Activated CD4-positive, alpha-beta T cell treated with anti-CD3 and anti-CD28 coated beads, Interleukin-2, amount 10 ng/mL, durations not matched to agents 7 days and 5 days (primary cell): ENCODE data around the gene GARIN5B. TPM values are rescaled to one million over a fixed set of nuclear protein-coding genes. Genes with fewer than 3 reads are reported as not detected.

Experiments used
- CTCF ChIA-PET: fragments of 350-600 bp; sonication (Branson Sonifier 250); formaldehyde crosslinking; loops from one replicate; lab custom pipeline; 2021; ENCODE audit warnings: antibody characterized with exemption; lab: Charles Lee
- POLR2A ChIA-PET: fragments of 350-600 bp; sonication (Branson Sonifier 250); formaldehyde crosslinking; loops from one replicate; lab custom pipeline; 2021; ENCODE audit warnings: antibody characterized with exemption; lab: Charles Lee
- DNase-seq: peaks from one replicate; pipeline ENCODE4 v3.0.0-alpha.2; 2020
- H3K27ac Mint-ChIP-seq: one replicate; pipeline ENCODE4 v1.8.0; 2021; ENCODE audit warnings: mild to moderate bottlenecking, moderate library complexity, mixed read lengths
- H3K27me3 Mint-ChIP-seq: one replicate; pipeline ENCODE4 v1.8.0; 2021; ENCODE audit warnings: mixed read lengths
- H3K36me3 Mint-ChIP-seq: one replicate; pipeline ENCODE4 v1.8.0; 2021; ENCODE audit warnings: low read depth, mixed read lengths
- H3K4me1 Mint-ChIP-seq: one replicate; pipeline ENCODE4 v1.8.0; 2021; ENCODE audit warnings: mixed read lengths
- H3K4me3 Mint-ChIP-seq: one replicate; pipeline ENCODE4 v1.8.0; 2021; ENCODE audit warnings: mild to moderate bottlenecking, moderate library complexity, mixed read lengths
- H3K9me3 Mint-ChIP-seq: one replicate; pipeline ENCODE4 v1.8.0; 2021; ENCODE audit warnings: mixed read lengths
- total RNA-seq, 2 experiments: library from RNA; stranded (reverse); gene quantifications; one replicate each; pipeline ENCODE4 v1.2.3, GENCODE V29; 2021

Gene GARIN5B
- total RNA-seq, 2 experiments from 2014 or later = not detected

DNA sequence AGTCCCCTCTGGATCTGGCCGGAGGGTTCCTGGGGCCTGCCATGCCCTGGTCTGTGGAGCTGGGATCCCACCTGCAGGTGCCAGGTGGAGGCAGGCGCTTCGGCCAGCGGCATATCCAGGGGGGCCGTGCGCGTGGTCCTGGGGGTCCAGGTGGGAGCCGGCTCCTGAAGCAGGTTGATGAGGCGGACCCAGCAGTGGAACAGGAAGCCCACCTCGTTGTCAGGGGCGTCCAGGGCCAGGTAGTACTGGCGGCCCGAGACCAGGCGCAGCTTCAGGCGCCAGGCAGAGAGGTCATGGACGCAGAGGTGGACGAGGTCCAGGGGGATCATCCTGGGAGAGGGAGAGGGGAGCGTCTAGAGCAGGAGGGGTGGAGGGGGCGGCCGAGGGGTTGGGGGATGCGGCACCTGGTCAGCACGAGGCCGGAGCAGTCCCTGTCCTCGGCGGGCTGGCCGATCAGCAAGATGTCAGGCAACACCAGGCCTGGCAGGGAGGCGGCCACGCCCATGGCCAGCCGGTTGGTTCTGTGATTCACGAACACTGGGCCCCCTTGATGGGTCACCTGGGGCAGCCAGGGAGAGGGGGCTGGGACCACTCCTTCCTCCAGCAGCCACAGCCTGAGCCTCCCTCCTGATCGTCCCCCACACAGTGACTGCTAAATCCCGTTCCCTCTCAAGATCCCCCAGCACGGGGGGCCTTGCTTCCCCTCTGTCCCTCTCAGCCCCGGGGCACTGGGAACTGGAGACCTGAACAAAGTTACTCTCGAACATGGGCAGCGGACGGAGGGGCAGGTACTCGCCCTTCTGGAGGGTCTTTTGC, 678 bp downstream of the GARIN5B start:
- Mint-ChIP-seq H3K4me3 (no peak overlapping the region), H3K27me3 (peaks cover 4% of the 10 kb centered on the region), H3K36me3 (no peaks in the 10 kb centered on the region), H3K9me3 (no peaks in the 10 kb centered on the region), H3K4me1 (no peaks in the 10 kb centered on the region), H3K27ac (no peak overlapping the region)
- ChIA-PET POLR2A (no interaction called here), CTCF (no interaction called here)
- DNase-seq = no peak

DNA sequence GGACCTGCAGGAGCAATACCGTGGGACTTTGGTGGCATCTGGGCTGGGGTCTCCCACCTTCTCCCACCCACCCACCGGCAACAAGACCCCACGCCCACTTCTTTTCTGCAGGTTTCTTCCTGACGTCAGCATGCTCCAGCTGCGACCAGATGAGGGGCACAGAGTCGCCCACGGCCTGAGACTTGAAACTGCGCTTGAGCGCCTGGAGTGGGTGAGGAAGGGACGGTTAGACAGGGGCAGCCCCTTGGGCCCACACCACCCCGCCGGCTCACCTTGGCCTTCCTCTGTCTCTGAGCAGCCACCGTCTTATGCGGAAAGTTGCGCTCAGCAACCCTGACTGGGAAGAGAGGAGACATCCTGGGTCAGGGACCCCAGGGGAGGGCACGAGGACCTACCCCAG, 2.2 kb downstream of the GARIN5B start:
- no peaks in the 10 kb centered on the region for H3K36me3 Mint-ChIP-seq
- no peak overlapping the region for H3K27ac Mint-ChIP-seq

GRCh38 chr19:55358943-55359908, 3.8 kb downstream of the GARIN5B start:
- Mint-ChIP-seq H3K27me3 (peaks cover 19% of the 10 kb centered on the region), H3K27ac (no peak overlapping the region), H3K36me3 (no peaks in the 10 kb centered on the region), H3K4me3 (no peak overlapping the region), H3K9me3 (no peaks in the 10 kb centered on the region), H3K4me1 (no peaks in the 10 kb centered on the region)
- ChIA-PET POLR2A (no interaction called here), CTCF (interaction anchor here (1.4 kb wide), 1 partner anchor 24 kb away, joined by 4 read pairs; the partner anchor contains the start of gene TMEM238)
- no peak for DNase-seq

More for the DNA sequence above, 2.2 kb downstream of the GARIN5B start:
- no peak for DNase-seq
- ChIA-PET CTCF (interaction anchor here (0.7 to 1.0 kb wide), 2 partner anchors 22 to 60 kb away, joined by 3 read pairs; no protein-coding TSS in a partner anchor), POLR2A (no interaction called here)
- Mint-ChIP-seq H3K4me3 (no peak overlapping the region), H3K27me3 (peaks cover 10% of the 10 kb centered on the region), H3K9me3 (no peaks in the 10 kb centered on the region), H3K4me1 (no peaks in the 10 kb centered on the region)

GRCh38 chr19:55358493-55358892, 4.6 kb downstream of the GARIN5B start:
- ChIA-PET POLR2A (no interaction called here), CTCF (interaction anchor here (0.6 kb wide), 2 partner anchors 52 to 1210 kb away, joined by 3 read pairs; no protein-coding TSS in a partner anchor)
- Mint-ChIP-seq H3K4me1 (peaks cover 3% of the 10 kb centered on the region), H3K9me3 (no peaks in the 10 kb centered on the region), H3K27ac (no peak overlapping the region), H3K4me3 (no peak overlapping the region), H3K27me3 (peaks cover 25% of the 10 kb centered on the region), H3K36me3 (no peaks in the 10 kb centered on the region)
- DNase-seq = no peak

DNA sequence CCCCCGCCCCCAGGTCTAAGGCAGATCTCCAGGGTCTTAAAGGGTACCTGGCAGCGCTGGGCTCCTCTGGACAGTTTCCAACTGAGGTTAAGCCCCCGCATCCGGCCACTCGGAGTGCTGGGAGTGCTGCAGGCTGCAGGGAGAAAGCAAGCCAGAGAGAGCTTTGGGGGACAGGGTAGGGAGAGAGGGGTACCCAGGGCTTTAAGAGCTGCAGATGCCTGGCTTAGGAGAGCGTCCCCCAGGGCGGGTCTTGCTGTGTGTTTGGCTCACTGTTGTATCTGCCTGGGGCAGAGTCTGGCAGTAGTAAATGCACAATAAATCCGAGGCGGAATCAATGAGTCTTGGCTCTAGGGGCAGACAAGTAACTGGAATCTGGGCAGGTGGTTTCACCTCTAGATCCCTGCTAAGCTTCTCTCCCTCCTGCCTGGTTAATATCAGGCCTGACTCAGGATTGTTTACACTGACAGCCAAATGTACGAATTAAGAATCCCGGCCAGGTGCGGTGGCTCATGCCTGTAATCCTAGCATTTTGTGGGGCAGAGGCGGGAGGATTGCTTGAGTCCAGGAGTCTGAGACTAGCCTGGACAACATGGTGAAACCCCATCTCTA, 7.7 kb downstream of the GARIN5B start:
- DNase-seq = no peak
- Mint-ChIP-seq H3K27me3 (peaks cover 48% of the 10 kb centered on the region), H3K36me3 (no peaks in the 10 kb centered on the region), H3K9me3 (no peaks in the 10 kb centered on the region), H3K4me3 (peak overlapping the region; percentile 16), H3K4me1 (peaks cover 18% of the 10 kb centered on the region), H3K27ac (no peak overlapping the region)
- ChIA-PET CTCF (interaction anchor here (1.1 to 1.2 kb wide), 2 partner anchors 28 to 195 kb away, joined by 3 to 6 read pairs; no protein-coding TSS in a partner anchor), POLR2A (no interaction called here)

- H3K36me3 Mint-ChIP-seq = no peaks in the 10 kb centered on the region
- H3K4me1 Mint-ChIP-seq = peaks cover 18% of the 10 kb centered on the region
- ChIA-PET POLR2A (no interaction called here), CTCF (interaction anchor here (1.1 kb wide), 1 partner anchor 194 kb away, joined by 6 read pairs; no protein-coding TSS in a partner anchor)
- H3K4me3 Mint-ChIP-seq = peak within 1 kb of the TSS; percentile 54
- H3K27ac Mint-ChIP-seq = peak within 1 kb of the TSS; percentile 14
- no peak for DNase-seq
- H3K27me3 Mint-ChIP-seq = peaks cover 48% of the 10 kb centered on the region
- no peaks in the 10 kb centered on the region for H3K9me3 Mint-ChIP-seq
Observed at GRCh38 chr19:55354698-55355212, 8.3 kb downstream of the GARIN5B start, which contains the start of gene COX6B2. TSS of gene COX6B2 (minus strand) at chr19:55354719. CDS start at chr19:55354521, 198 bp downstream.

GRCh38 chr19:55353803-55354697, 9.0 kb downstream of the GARIN5B start:
- Mint-ChIP-seq H3K4me1 (peaks cover 18% of the 10 kb centered on the region), H3K4me3 (peak overlapping the region; percentile 54), H3K27ac (peak overlapping the region; percentile 14), H3K36me3 (no peaks in the 10 kb centered on the region), H3K27me3 (peaks cover 48% of the 10 kb centered on the region), H3K9me3 (no peaks in the 10 kb centered on the region)
- peak; percentile 48 for DNase-seq
- CTCF ChIA-PET = interaction anchor here (1.0 to 1.3 kb wide), 2 partner anchors 13 to 122 kb away, joined by 3 read pairs; partner anchors contain the start of gene ZNF628
- POLR2A ChIA-PET = no interaction called here

DNA sequence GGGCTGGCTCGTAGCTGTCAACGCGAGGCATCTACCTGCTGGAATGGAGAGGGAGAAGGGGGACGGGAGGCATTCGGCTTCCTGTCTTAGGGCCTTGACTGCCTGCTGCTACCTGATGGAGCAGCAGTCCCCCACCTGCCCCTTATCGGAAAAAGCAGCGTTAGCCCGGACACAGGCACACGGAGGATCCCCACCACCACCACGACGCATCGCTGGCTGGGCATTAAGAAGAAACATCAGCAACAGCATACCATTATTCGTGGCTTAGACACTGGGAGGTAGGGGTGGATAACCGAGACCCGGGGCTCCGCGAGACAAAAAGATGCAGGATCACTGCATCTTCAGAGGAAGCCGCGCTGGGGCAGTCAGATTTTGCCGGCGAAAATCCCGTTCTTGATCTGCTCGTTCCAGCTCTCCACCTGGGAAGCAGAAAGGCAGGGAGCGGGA, 9.7 kb downstream of the GARIN5B start:
- POLR2A ChIA-PET = no interaction called here
- no peaks in the 10 kb centered on the region for H3K9me3 Mint-ChIP-seq
- no peak for DNase-seq
- peak overlapping the region; percentile 54 for H3K4me3 Mint-ChIP-seq
- CTCF ChIA-PET = interaction anchor here (1.0 to 1.6 kb wide), 3 partner anchors 13 to 193 kb away, joined by 3 read pairs; partner anchors contain the start of gene ZNF628
- H3K36me3 Mint-ChIP-seq = no peaks in the 10 kb centered on the region
- peaks cover 48% of the 10 kb centered on the region for H3K27me3 Mint-ChIP-seq
- H3K4me1 Mint-ChIP-seq = peaks cover 18% of the 10 kb centered on the region
- no peak overlapping the region for H3K27ac Mint-ChIP-seq

DNA sequence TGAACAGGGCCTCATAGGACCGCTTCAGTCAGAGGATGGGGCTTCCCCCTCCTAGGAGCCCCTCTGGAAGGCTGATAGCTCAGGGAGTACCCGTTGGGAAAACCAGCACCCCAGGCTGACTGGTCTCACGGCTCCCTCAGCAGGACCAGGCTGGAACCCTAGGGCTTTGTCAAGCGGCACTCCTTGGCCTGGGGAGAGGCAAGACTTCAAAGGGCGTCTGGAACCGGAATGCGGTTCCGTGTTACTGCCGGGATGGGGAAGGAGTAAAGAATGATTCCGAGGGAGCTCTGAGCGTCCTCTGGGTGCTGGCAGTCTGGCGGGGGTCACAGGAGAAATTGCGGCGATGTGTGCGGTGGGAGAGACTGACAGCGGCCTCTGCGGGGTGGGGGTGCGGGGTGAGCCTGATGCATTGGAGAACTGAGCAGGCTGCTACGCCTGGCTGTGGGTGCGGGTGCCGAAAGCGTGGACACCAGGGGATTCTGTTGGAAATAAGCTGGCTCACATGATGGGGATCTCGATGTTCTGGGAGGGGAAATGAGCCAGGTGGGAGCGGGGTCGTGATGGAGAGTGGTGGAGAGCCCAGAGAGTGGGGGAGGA, 10.4 kb downstream of the GARIN5B start:
- no peak for DNase-seq
- H3K36me3 Mint-ChIP-seq = no peaks in the 10 kb centered on the region
- peaks cover 48% of the 10 kb centered on the region for H3K27me3 Mint-ChIP-seq
- CTCF ChIA-PET = interaction anchor here (1.3 to 1.6 kb wide), 2 partner anchors 124 to 193 kb away, joined by 3 read pairs; partner anchors contain the start of gene ZNF628
- no peak overlapping the region for H3K27ac Mint-ChIP-seq
- peak overlapping the region; percentile 17 for H3K4me3 Mint-ChIP-seq
- H3K4me1 Mint-ChIP-seq = peaks cover 18% of the 10 kb centered on the region
- no peaks in the 10 kb centered on the region for H3K9me3 Mint-ChIP-seq
- POLR2A ChIA-PET = no interaction called here

DNA sequence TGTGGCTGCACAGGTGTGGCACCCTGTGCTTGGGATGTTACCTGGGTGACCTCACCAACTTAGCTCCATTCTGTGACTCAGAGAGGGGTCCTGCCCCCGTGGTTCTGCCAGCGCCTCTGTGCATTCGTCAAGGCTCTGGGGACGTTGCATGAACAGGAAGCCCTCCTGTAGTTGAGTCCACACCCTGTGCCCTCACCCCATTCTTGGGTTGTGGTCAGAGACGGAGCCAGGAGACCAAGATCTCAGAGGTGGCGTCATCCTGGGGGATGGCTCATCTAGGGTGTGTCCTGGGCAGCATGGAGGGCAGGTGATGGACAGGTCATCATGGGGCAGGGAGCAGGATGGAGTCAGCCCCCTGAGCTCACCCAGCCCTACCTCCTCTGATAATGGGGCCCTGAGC, 11.0 kb downstream of the GARIN5B start:
- H3K4me1 Mint-ChIP-seq = peaks cover 18% of the 10 kb centered on the region
- no peaks in the 10 kb centered on the region for H3K9me3 Mint-ChIP-seq
- H3K27me3 Mint-ChIP-seq = peaks cover 43% of the 10 kb centered on the region
- no peak overlapping the region for H3K27ac Mint-ChIP-seq
- DNase-seq = no peak
- ChIA-PET POLR2A (no interaction called here), CTCF (interaction anchor here (1.6 kb wide), 1 partner anchor 192 kb away, joined by 3 read pairs; no protein-coding TSS in a partner anchor)
- H3K36me3 Mint-ChIP-seq = no peaks in the 10 kb centered on the region
- no peak overlapping the region for H3K4me3 Mint-ChIP-seq
